Panc1 (cell line): ENCODE measurements around the gene SLC44A1.

ENCODE experiments used
- POLR2AphosphoS5 ChIP-seq: IDR thresholded peaks from 2 replicates; pipeline ENCODE4 v1.6.1; 2012; ENCODE audit warnings: mild to moderate bottlenecking, low read depth, low read length, moderate library complexity
- SIN3A ChIP-seq: IDR thresholded peaks from 2 replicates; pipeline ENCODE4 v1.6.1; 2012; ENCODE audit warnings: low read depth, mild to moderate bottlenecking, low read length, moderate library complexity, borderline replicate concordance; ENCODE audit not compliant: insufficient read depth
- TF ChIP-seq, protein P1 (sequence below): fragments of 450-650 bp; IDR thresholded peaks from 2 replicates; pipeline ENCODE4 v1.5.1; 2017; ENCODE audit warnings: mild to moderate bottlenecking
- TF ChIP-seq, protein P2 (sequence below), 2 experiments: IDR thresholded peaks; 2 replicates each; pipeline ENCODE4 v1.6.1; 2011 to 2012; ENCODE audit warnings: low read depth in 2 of 2, control low read depth in 1 of 2, low read length in 1 of 2, mild to moderate bottlenecking in 1 of 2, moderate library complexity in 1 of 2; ENCODE audit not compliant: insufficient read depth in 1 of 2

DNA sequence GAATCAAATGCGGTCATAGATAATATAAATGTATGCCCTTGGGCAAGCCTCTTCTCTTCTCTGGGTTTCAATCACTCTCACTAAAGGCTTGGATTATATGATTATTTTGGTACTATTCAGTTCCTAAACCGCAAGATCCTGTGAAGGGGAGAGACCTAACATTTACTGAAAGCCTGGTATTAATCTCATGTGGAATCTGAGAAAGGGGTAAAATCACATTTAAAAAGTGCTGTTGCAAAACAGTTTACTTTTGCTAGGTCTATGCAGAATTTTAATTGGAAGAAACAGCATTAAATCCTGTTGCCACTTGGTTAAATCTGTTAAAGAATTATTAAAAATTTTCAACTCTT lies 50.7 kb downstream of the SLC44A1 start:
- TF ChIP-seq, protein P1, sequence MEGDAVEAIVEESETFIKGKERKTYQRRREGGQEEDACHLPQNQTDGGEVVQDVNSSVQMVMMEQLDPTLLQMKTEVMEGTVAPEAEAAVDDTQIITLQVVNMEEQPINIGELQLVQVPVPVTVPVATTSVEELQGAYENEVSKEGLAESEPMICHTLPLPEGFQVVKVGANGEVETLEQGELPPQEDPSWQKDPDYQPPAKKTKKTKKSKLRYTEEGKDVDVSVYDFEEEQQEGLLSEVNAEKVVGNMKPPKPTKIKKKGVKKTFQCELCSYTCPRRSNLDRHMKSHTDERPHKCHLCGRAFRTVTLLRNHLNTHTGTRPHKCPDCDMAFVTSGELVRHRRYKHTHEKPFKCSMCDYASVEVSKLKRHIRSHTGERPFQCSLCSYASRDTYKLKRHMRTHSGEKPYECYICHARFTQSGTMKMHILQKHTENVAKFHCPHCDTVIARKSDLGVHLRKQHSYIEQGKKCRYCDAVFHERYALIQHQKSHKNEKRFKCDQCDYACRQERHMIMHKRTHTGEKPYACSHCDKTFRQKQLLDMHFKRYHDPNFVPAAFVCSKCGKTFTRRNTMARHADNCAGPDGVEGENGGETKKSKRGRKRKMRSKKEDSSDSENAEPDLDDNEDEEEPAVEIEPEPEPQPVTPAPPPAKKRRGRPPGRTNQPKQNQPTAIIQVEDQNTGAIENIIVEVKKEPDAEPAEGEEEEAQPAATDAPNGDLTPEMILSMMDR, result no peak
- TF ChIP-seq SIN3A (no peak), POLR2AphosphoS5 (no peak)
- TF ChIP-seq, protein P2, sequence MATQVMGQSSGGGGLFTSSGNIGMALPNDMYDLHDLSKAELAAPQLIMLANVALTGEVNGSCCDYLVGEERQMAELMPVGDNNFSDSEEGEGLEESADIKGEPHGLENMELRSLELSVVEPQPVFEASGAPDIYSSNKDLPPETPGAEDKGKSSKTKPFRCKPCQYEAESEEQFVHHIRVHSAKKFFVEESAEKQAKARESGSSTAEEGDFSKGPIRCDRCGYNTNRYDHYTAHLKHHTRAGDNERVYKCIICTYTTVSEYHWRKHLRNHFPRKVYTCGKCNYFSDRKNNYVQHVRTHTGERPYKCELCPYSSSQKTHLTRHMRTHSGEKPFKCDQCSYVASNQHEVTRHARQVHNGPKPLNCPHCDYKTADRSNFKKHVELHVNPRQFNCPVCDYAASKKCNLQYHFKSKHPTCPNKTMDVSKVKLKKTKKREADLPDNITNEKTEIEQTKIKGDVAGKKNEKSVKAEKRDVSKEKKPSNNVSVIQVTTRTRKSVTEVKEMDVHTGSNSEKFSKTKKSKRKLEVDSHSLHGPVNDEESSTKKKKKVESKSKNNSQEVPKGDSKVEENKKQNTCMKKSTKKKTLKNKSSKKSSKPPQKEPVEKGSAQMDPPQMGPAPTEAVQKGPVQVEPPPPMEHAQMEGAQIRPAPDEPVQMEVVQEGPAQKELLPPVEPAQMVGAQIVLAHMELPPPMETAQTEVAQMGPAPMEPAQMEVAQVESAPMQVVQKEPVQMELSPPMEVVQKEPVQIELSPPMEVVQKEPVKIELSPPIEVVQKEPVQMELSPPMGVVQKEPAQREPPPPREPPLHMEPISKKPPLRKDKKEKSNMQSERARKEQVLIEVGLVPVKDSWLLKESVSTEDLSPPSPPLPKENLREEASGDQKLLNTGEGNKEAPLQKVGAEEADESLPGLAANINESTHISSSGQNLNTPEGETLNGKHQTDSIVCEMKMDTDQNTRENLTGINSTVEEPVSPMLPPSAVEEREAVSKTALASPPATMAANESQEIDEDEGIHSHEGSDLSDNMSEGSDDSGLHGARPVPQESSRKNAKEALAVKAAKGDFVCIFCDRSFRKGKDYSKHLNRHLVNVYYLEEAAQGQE (IDR thresholded peaks at IDR 0.05; ENCODE audit: insufficient read depth in 1 of 2, low read depth in 2 of 2, low read length in 1 of 2), result no peak
